SU-DHL-6 (cell line): Measurements from ENCODE around the gene FAM131B.

Experiments used
- H2AFZ ChIP-seq: fragments of 200-600 bp; sonication (generic); 2 replicates; pipeline ENCODE4 v1.6.1; 2014; ENCODE audit warnings: low read depth, mild to moderate bottlenecking, moderate library complexity, mixed read lengths, antibody characterized with exemption, low read length; ENCODE audit not compliant: severe bottlenecking
- H3F3A ChIP-seq: fragments of 200-600 bp; shearing (Covaris generic); 2 replicates; pipeline ENCODE4 v1.6.0; 2016; ENCODE audit warnings: antibody characterized with exemption, mild to moderate bottlenecking; ENCODE audit not compliant: insufficient read depth
- H3K27ac ChIP-seq: fragments of 200-600 bp; sonication (generic); 2 replicates; pipeline ENCODE4 v1.5.1; 2016; ENCODE audit warnings: low read depth, mild to moderate bottlenecking, low read length, moderate library complexity, mixed read lengths
- H3K27me3 ChIP-seq: fragments of 200-600 bp; sonication (generic), shearing (Covaris generic); 2 replicates; pipeline ENCODE4 v1.6.0; 2014; ENCODE audit warnings: mild to moderate bottlenecking, low read length
- H3K36me3 ChIP-seq: fragments of 200-600 bp; sonication (generic); 2 replicates; pipeline ENCODE4 v1.6.1; 2014; ENCODE audit warnings: mild to moderate bottlenecking, low read length, mixed read lengths
- H3K4me2 ChIP-seq: fragments of 300-600, 200-600 bp; shearing (Covaris generic), sonication (generic); 2 replicates; pipeline ENCODE4 v1.6.0; 2014; ENCODE audit warnings: low read length, low read depth, mild to moderate bottlenecking; ENCODE audit not compliant: poor library complexity, severe bottlenecking
- H3K4me3 ChIP-seq: fragments of 200-600 bp; sonication (generic); 2 replicates; pipeline ENCODE4 v1.5.1; 2014; ENCODE audit warnings: antibody characterized with exemption, low read length, mild to moderate bottlenecking, mixed read lengths; ENCODE audit not compliant: insufficient read depth, poor library complexity, severe bottlenecking
- H3K79me2 ChIP-seq: fragments of 200-600 bp; sonication (generic); 2 replicates; pipeline ENCODE4 v1.6.1; 2014; ENCODE audit warnings: mild to moderate bottlenecking, low read length, moderate library complexity; ENCODE audit not compliant: insufficient read depth
- H3K9ac ChIP-seq: fragments of 200-600 bp; sonication (generic); 2 replicates; pipeline ENCODE4 v1.7.0; 2014; ENCODE audit warnings: mild to moderate bottlenecking, low read length
- H3K9me2 ChIP-seq: fragments of 200-600 bp; sonication (generic); replicated peaks from 2 replicates; pipeline ENCODE4 v1.6.1; 2014; ENCODE audit warnings: low read length; ENCODE audit not compliant: insufficient read depth
- H3K9me3 ChIP-seq: fragments of 200-600 bp; sonication (generic); 2 replicates; pipeline ENCODE4 v1.6.1; 2014; ENCODE audit warnings: low read length, mixed read lengths; ENCODE audit not compliant: insufficient read depth
- H4K20me1 ChIP-seq: fragments of 200-600 bp; sonication (generic); 2 replicates; pipeline ENCODE4 v1.6.1; 2014; ENCODE audit warnings: low read depth, mild to moderate bottlenecking, antibody characterized with exemption, low read length, moderate library complexity, mixed read lengths
- EZH2phosphoT487 ChIP-seq: fragments of 200-600 bp; sonication (generic), shearing (Covaris generic); conservative IDR thresholded peaks from 2 replicates; pipeline ENCODE4 v1.6.1; 2018; ENCODE audit warnings: mild to moderate bottlenecking, antibody characterized with exemption, low read length, moderate library complexity, mixed read lengths
- TF ChIP-seq, protein P1 (sequence below): fragments of 200-600 bp; sonication (generic); IDR thresholded peaks from one replicate; pipeline ENCODE4 v1.5.1; 2017; ENCODE audit warnings: antibody characterized with exemption, mild to moderate bottlenecking, low read length, moderate library complexity; ENCODE audit not compliant: insufficient read depth, poor library complexity, severe bottlenecking

Gene FAM131B

GRCh38 chr7:143331179-143331801, 31.2 kb downstream of the FAM131B start:
- Histone ChIP-seq H3F3A (no peaks in the 10 kb centered on the region), H3K9me3 (no peaks in the 10 kb centered on the region), H3K36me3 (no peaks in the 10 kb centered on the region), H3K27me3 (no peaks in the 10 kb centered on the region), H3K27ac (no peak overlapping the region), H3K4me3 (no peak overlapping the region), H4K20me1 (no peaks in the 10 kb centered on the region), H3K79me2 (no peaks in the 10 kb centered on the region), H3K9me2 (no peaks in the 10 kb centered on the region), H3K4me2 (no peak overlapping the region), H2AFZ (no peak overlapping the region), H3K9ac (no peak overlapping the region)
- TF ChIP-seq, protein P1, sequence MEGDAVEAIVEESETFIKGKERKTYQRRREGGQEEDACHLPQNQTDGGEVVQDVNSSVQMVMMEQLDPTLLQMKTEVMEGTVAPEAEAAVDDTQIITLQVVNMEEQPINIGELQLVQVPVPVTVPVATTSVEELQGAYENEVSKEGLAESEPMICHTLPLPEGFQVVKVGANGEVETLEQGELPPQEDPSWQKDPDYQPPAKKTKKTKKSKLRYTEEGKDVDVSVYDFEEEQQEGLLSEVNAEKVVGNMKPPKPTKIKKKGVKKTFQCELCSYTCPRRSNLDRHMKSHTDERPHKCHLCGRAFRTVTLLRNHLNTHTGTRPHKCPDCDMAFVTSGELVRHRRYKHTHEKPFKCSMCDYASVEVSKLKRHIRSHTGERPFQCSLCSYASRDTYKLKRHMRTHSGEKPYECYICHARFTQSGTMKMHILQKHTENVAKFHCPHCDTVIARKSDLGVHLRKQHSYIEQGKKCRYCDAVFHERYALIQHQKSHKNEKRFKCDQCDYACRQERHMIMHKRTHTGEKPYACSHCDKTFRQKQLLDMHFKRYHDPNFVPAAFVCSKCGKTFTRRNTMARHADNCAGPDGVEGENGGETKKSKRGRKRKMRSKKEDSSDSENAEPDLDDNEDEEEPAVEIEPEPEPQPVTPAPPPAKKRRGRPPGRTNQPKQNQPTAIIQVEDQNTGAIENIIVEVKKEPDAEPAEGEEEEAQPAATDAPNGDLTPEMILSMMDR: no peak
- no peak for TF ChIP-seq EZH2phosphoT487

GRCh38 chr7:143329471-143330170, 32.9 kb downstream of the FAM131B start:
- H2AFZ ChIP-seq: no peak overlapping the region
- H3K4me3 ChIP-seq: no peak overlapping the region
- no peak overlapping the region for H3K27ac ChIP-seq
- no peaks in the 10 kb centered on the region for H3F3A ChIP-seq
- H3K9me3 ChIP-seq: no peaks in the 10 kb centered on the region
- H3K36me3 ChIP-seq: no peaks in the 10 kb centered on the region
- H3K9me2 ChIP-seq: no peaks in the 10 kb centered on the region
- no peak overlapping the region for H3K4me2 ChIP-seq
- no peaks in the 10 kb centered on the region for H3K79me2 ChIP-seq
- H3K27me3 ChIP-seq: no peaks in the 10 kb centered on the region
- H4K20me1 ChIP-seq: no peaks in the 10 kb centered on the region
- TF ChIP-seq, protein P1: no peak
- no peak for TF ChIP-seq EZH2phosphoT487
- H3K9ac ChIP-seq: no peak overlapping the region

GRCh38 chr7:143327903-143328302, 34.6 kb downstream of the FAM131B start:
- Histone ChIP-seq H3K36me3 (no peaks in the 10 kb centered on the region), H3K27ac (no peak overlapping the region), H3K9me2 (no peaks in the 10 kb centered on the region), H2AFZ (no peak overlapping the region), H3K9ac (no peak overlapping the region), H3K79me2 (no peaks in the 10 kb centered on the region), H3K9me3 (no peaks in the 10 kb centered on the region), H4K20me1 (no peaks in the 10 kb centered on the region), H3F3A (no peaks in the 10 kb centered on the region), H3K4me2 (no peak overlapping the region), H3K4me3 (no peak overlapping the region), H3K27me3 (no peaks in the 10 kb centered on the region)
- TF ChIP-seq EZH2phosphoT487: no peak
- TF ChIP-seq, protein P1: no peak
